Transverse colon (tissue), 4 donors: ENCODE data around the gene CPSF4L. TPM values are rescaled to one million over a fixed set of nuclear protein-coding genes. Genes with fewer than 3 reads are reported as not detected.
"Not testable (repeated sequence)": the region's sequence is repeated elsewhere in the genome, so short reads cannot be mapped to it uniquely, and the experiment has no call there.

ENCODE experiments used
- DNase-seq: peaks from one replicate; pipeline ENCODE4 v3.0.0-alpha.2; 2019
- H3K27ac ChIP-seq, 4 donors: fragments of 200-600 bp; sonication (generic); 2 replicates each; pipeline ENCODE4 v1.5.1; 2016 to 2018; ENCODE audit warnings: inconsistent platforms in 4 of 4
- H3K27me3 ChIP-seq: fragments of 200-600 bp; sonication (generic); 2 replicates; pipeline ENCODE4 v1.5.1; 2017; ENCODE audit warnings: inconsistent platforms
- H3K36me3 ChIP-seq, 4 donors: fragments of 200-600 bp; sonication (generic); 2 replicates each; pipeline ENCODE4 v1.5.1; 2017 to 2019; ENCODE audit warnings: inconsistent platforms in 4 of 4
- H3K4me1 ChIP-seq, 4 donors: fragments of 200-600 bp; sonication (generic); 2 replicates each; pipeline ENCODE4 v1.5.1; 2017 to 2020; ENCODE audit warnings: inconsistent platforms in 4 of 4
- H3K4me3 ChIP-seq, 4 donors: fragments of 200-600 bp; sonication (generic); 1 replicate in 1 of 4; 2 replicates in 3 of 4; pipeline versions ENCODE4 v1.5.1 to v1.6.1; 2017 to 2019; ENCODE audit warnings: inconsistent platforms in 4 of 4
- H3K9me3 ChIP-seq, 2 donors: fragments of 200-600 bp; sonication (generic); 2 replicates each; pipeline ENCODE4 v1.5.1; 2017 to 2019; ENCODE audit warnings: inconsistent platforms in 2 of 2
- CTCF ChIP-seq, 5 experiments: fragments of 200-600 bp in 3 of 5; fragments of 450-650 bp in 2 of 5; sonication (generic) in 3 of 5; IDR thresholded peaks; 1 replicate in 2 of 5; 2 replicates in 3 of 5; pipeline ENCODE4 v1.5.1; 2016 to 2017; ENCODE audit warnings: antibody characterized with exemption in 5 of 5, inconsistent platforms in 3 of 5, mild to moderate bottlenecking in 2 of 5, moderate library complexity in 1 of 5
- EP300 ChIP-seq: sonication (generic); formaldehyde crosslinking; IDR thresholded peaks from one replicate; pipeline ENCODE4 v1.6.1; 2017; ENCODE audit warnings: antibody characterized with exemption, low read depth
- POLR2A ChIP-seq: fragments of 450-650 bp; IDR thresholded peaks from one replicate; pipeline ENCODE4 v1.6.1; 2016; ENCODE audit warnings: antibody characterized with exemption, mild to moderate bottlenecking, moderate library complexity
- POLR2AphosphoS5 ChIP-seq, 3 donors: sonication (generic); formaldehyde crosslinking; IDR thresholded peaks; one replicate each; pipeline ENCODE4 v1.6.1; 2016; ENCODE audit warnings: antibody characterized with exemption in 3 of 3
- WGBS, 2 donors: methylation state at CpG; one replicate each; pipeline ENCODE4 v1.1.5; 2018; ENCODE audit warnings: low coverage in 1 of 2; 5-methylcytosine and 5-hydroxymethylcytosine counted together
- in situ Hi-C, 4 donors: fragments of 200-750 bp; cut with MboI; loops; one replicate each; pipeline versions ENCODE4 v1.15.0 to v1.15.1; 2017; ENCODE audit warnings: low sequenced_read_pairs in 3 of 4, low pct_ligation_motif_present in 1 of 4, low pct_unique_long_range_greater_than_20kb in 1 of 4
- intact Hi-C: fragments of 100-400 bp; cut with DNase I; formaldehyde crosslinking; loops from one replicate; pipeline ENCODE4 v1.15.1; 2023; ENCODE audit warnings: low total_unique reads
- total RNA-seq, 4 donors: library from RNA; depleted of rRNA; stranded (reverse); fragments of >200 nt; gene quantifications; one replicate each; pipeline ENCODE4 v1.1.0, GENCODE V29; 2016

The CPSF4L gene
- total RNA-seq = not detected

GRCh38 chr17:73261617-73261951 lies at the start of gene CPSF4L:
CPSF4L (minus strand) TSS chr17:73261880; CDS start chr17:73261818, 62 bp downstream.
- H3K4me3 ChIP-seq = peak within 1 kb of the TSS in 1 of 4 donors; percentile 19
- H3K9me3 ChIP-seq = no peaks in the 10 kb centered on the region
- in situ Hi-C loops = no loop called here
- TF ChIP-seq POLR2A = no peak
- no peak for TF ChIP-seq CTCF (IDR thresholded peaks at IDR 0.05)
- TF ChIP-seq POLR2AphosphoS5 (IDR thresholded peaks at IDR 0.05) = no peak
- TF ChIP-seq EP300 = no peak
- peak within 1 kb of the TSS; percentile 73 to 79 (median 78) for H3K27ac ChIP-seq
- no peaks in the 10 kb centered on the region for H3K36me3 ChIP-seq
- 60 to 86% methylated on average over 7 to 9 of the region's 9 CpGs for WGBS, 2 donors
- no peaks in the 10 kb centered on the region for H3K27me3 ChIP-seq
- DNase-seq = no peak
- H3K4me1 ChIP-seq = peaks cover 4 to 19% (median 16%) of the 10 kb centered on the region in 4 donors
- intact Hi-C loops = no loop called here

GRCh38 chr17:73311428-73311780 lies 49.7 kb upstream of the CPSF4L start:
- H3K27ac ChIP-seq = peak overlapping the region; percentile 99 to 100 (median 100)
- no peak for DNase-seq
- WGBS, 2 donors = 0% methylated on average over 22 of the region's 38 CpGs; no CpG with 5 or more reads in 1 of the 2 donors

GRCh38 chr17:73309727-73310596 lies 48.3 kb upstream of the CPSF4L start:
- TF ChIP-seq POLR2A = peak; percentile 76
- no peak for TF ChIP-seq EP300
- peak; percentile 63 to 84 (median 75) for TF ChIP-seq POLR2AphosphoS5 (IDR thresholded peaks at IDR 0.05)
- TF ChIP-seq CTCF (IDR thresholded peaks at IDR 0.05) = no peak
- Histone ChIP-seq H3K4me3 (peak overlapping the region; percentile 84 to 99 (median 96)), H3K36me3 (no peaks in the 10 kb centered on the region), H3K9me3 (no peaks in the 10 kb centered on the region), H3K27me3 (no peaks in the 10 kb centered on the region), H3K4me1 (peaks cover 29 to 61% (median 58%) of the 10 kb centered on the region in 4 donors), H3K27ac (peak overlapping the region; percentile 99 to 100 (median 100))
- intact Hi-C loops (no loop called here), in situ Hi-C loops (no loop called here)
- WGBS, 2 donors = 15 to 30% methylated on average over 2 to 21 of the region's 21 CpGs
- DNase-seq = peak; percentile 72

More at GRCh38 chr17:73311428-73311780, 49.7 kb upstream of the CPSF4L start:
- intact Hi-C loops = loop anchor here (1.0 kb wide), 1 partner anchor 32 kb away; no protein-coding TSS in a partner anchor
- Histone ChIP-seq H3K9me3 (no peaks in the 10 kb centered on the region), H3K4me1 (peaks cover 18 to 47% (median 44%) of the 10 kb centered on the region in 4 donors), H3K4me3 (peak overlapping the region; percentile 84 to 99 (median 96)), H3K36me3 (no peaks in the 10 kb centered on the region), H3K27me3 (no peaks in the 10 kb centered on the region)
- in situ Hi-C loops = no loop called here
- TF ChIP-seq EP300 (no peak), CTCF (IDR thresholded peaks at IDR 0.05) (no peak), POLR2A (no peak), POLR2AphosphoS5 (IDR thresholded peaks at IDR 0.05) (no peak)

- H3K27ac ChIP-seq = peak overlapping the region; percentile 99 to 100 (median 100)
- in situ Hi-C loops, H3K27me3 ChIP-seq, intact Hi-C loops, DNase-seq, H3K36me3 ChIP-seq, H3K9me3 ChIP-seq: not testable (repeated sequence)
- peak overlapping the region in 3 of 4 donors; percentile 84 to 98 (median 93) for H3K4me3 ChIP-seq
- WGBS, 2 donors = 42 to 54% methylated on average over 4 to 5 of the region's 5 CpGs
- peaks cover 31 to 72% (median 68%) of the 10 kb centered on the region in 4 donors for H3K4me1 ChIP-seq
Measured at GRCh38 chr17:73308959-73309358, 47.3 kb upstream of the CPSF4L start.
